Stimulated activated naive CD8-positive, alpha-beta T cell treated with anti-CD3 and anti-CD28 coated beads, Interleukin-15, amount 100 ng/mL, for 72 hours (primary cell): ENCODE results near the gene CAPZA1.

ENCODE experiments used
- ATAC-seq: fragments of 150-1000 bp; cut with Tn5 transposase; 2 replicates; pipeline ENCODE4 v1.10.0; 2021; ENCODE audit warnings: mild to moderate bottlenecking, moderate library complexity
- DNase-seq, 2 donors: peaks; one replicate each; pipeline ENCODE4 v3.0.0; 2021 to 2022
- H3K27ac Mint-ChIP-seq, 2 donors: one replicate each; pipeline ENCODE4 v1.8.0; 2022; ENCODE audit warnings: mild to moderate bottlenecking in 2 of 2, mixed read lengths in 2 of 2, moderate library complexity in 2 of 2
- H3K27me3 Mint-ChIP-seq: one replicate; pipeline ENCODE4 v1.8.0; 2022; ENCODE audit warnings: mixed read lengths
- H3K4me1 Mint-ChIP-seq: one replicate; pipeline ENCODE4 v1.8.0; 2022; ENCODE audit warnings: mild to moderate bottlenecking, mixed read lengths
- H3K4me3 Mint-ChIP-seq, 2 donors: one replicate each; pipeline ENCODE4 v1.8.0; 2022; ENCODE audit warnings: mild to moderate bottlenecking in 2 of 2, mixed read lengths in 2 of 2, moderate library complexity in 1 of 2
- H3K9me3 Mint-ChIP-seq, 2 donors: one replicate each; pipeline ENCODE4 v1.8.0; 2022; ENCODE audit warnings: mixed read lengths in 2 of 2

The CAPZA1 gene

DNA sequence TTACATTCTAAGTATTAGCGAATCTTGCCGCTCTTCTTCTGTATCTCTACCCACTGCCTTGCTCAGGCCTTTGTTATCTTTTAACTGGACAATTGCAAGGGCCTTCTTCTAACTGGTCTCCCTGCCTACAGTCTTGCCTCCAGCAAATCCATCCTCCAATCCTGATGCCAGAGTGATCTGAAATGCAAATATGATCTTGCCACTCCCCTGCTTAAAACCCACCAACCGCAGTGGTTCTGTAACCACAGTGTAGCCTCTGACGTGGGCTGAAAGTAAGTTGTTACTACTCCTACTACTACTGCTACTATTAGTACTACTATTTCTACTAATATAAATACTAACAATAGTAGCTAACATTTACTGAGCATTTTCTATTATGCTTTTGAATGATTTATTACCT is 67.2 kb downstream of the CAPZA1 start:
- H3K4me3 Mint-ChIP-seq = no peak overlapping the region
- H3K4me1 Mint-ChIP-seq = peaks cover 7% of the 10 kb centered on the region
- H3K27ac Mint-ChIP-seq = peak overlapping the region in 1 of 2 donors; percentile 74
- no peaks in the 10 kb centered on the region for H3K27me3 Mint-ChIP-seq
- DNase-seq (no peak), ATAC-seq (no peak)
- H3K9me3 Mint-ChIP-seq = no peaks in the 10 kb centered on the region

- DNase-seq (no peak), ATAC-seq (no peak)
- Mint-ChIP-seq H3K4me3 (no peak overlapping the region), H3K27me3 (no peaks in the 10 kb centered on the region), H3K27ac (no peak overlapping the region), H3K9me3 (no peaks in the 10 kb centered on the region), H3K4me1 (peaks cover 7% of the 10 kb centered on the region)
Measured at GRCh38 chr1:112687361-112687760, 67.7 kb downstream of the CAPZA1 start.

DNA sequence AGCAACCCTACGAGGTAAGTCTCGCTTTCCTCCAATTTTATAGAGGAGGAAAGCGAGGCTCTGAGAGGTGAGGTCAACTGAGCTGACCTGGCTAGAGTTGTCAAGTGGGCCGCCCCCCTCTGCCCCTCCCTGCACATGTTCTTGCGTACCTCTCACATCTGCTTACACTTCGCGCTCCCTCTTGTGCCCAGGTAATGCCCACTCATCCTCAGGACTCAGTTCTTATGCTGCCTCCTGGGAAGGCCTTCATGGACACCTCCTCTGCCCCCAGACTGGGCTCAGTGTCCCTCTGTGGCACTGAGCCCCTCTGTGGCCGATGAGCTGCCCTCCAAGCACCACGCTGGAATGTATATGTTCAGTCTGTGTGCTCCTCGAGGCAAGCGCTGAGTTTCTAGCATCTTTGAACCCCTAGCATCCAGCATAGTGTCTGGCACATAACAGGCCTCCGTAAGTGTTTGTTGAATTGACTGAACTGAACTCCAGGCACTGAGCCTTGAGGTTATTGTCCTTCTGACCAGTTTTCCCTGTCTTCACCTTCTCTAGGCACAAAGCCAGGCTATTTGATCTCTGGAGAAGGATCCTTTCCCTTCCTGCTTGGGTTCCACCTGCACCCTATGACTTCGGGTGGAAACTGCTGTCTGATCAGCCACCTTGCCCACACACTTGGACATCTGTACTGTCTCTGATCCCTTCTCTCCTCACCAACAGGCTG is 68.3 kb downstream of the CAPZA1 start:
- ATAC-seq (no peak), DNase-seq (no peak)
- Mint-ChIP-seq H3K9me3 (no peaks in the 10 kb centered on the region), H3K27me3 (no peaks in the 10 kb centered on the region), H3K4me3 (no peak overlapping the region), H3K4me1 (peaks cover 7% of the 10 kb centered on the region), H3K27ac (peak overlapping the region; percentile 35 to 93)

GRCh38 chr1:112688781-112689193 is 69.2 kb downstream of the CAPZA1 start:
- H3K27me3 Mint-ChIP-seq = no peaks in the 10 kb centered on the region
- H3K27ac Mint-ChIP-seq = no peak overlapping the region
- ATAC-seq (no peak), DNase-seq (no peak)
- no peak overlapping the region for H3K4me3 Mint-ChIP-seq
- no peaks in the 10 kb centered on the region for H3K9me3 Mint-ChIP-seq
- H3K4me1 Mint-ChIP-seq = peaks cover 7% of the 10 kb centered on the region

DNA sequence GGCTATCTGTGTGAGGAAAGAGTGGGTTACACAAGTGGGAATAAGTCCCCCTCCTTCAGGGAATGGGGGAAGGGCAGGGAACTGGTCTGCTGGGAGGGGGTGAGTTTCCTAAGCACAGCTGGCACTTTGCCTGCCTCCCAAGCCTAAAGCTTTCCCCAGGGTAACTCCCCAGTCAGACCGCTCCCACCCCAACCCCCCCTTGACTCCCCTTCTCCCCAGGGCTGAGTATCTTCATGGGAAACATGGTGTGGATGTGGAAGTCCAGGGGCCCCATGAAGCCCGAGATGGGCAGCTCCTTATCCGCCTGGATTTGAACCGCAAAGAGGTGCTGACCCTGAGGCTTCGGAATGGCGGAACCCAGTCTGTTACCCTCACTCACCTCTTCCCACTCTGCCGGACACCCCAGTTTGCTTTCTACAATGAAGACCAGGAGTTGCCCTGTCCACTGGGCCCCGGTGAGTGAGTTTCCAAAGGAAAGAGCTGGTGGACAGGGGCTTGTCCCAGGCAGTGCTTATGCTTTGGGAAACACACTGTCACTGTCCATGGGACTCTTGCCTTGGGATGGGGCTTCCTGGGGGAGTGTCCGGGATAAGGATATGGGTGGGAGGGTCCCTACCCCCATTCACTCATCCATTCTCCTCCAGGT is 69.7 kb downstream of the CAPZA1 start:
- H3K4me1 Mint-ChIP-seq = peaks cover 7% of the 10 kb centered on the region
- H3K9me3 Mint-ChIP-seq = no peaks in the 10 kb centered on the region
- no peak overlapping the region for H3K4me3 Mint-ChIP-seq
- no peak overlapping the region for H3K27ac Mint-ChIP-seq
- DNase-seq = no peak
- no peak for ATAC-seq
- H3K27me3 Mint-ChIP-seq = no peaks in the 10 kb centered on the region

DNA sequence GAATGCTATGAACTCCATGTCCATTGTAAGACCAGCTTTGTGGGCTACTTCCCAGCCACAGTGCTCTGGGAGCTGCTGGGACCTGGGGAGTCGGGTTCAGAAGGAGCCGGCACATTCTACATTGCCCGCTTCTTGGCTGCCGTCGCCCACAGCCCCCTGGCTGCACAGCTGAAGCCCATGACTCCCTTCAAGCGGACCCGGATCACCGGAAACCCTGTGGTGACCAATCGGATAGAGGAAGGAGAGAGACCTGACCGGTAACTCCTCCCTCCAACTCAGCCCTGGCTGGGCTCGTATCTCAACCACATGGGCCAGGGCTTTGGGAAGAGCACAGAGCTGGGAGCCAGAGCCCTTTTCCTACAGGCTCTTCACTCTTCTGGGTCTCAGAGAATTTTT is 70.2 kb downstream of the CAPZA1 start:
- Mint-ChIP-seq H3K4me3 (no peak overlapping the region), H3K27ac (no peak overlapping the region), H3K27me3 (no peaks in the 10 kb centered on the region), H3K9me3 (no peaks in the 10 kb centered on the region), H3K4me1 (peaks cover 7% of the 10 kb centered on the region)
- no peak for DNase-seq
- ATAC-seq = no peak

DNA sequence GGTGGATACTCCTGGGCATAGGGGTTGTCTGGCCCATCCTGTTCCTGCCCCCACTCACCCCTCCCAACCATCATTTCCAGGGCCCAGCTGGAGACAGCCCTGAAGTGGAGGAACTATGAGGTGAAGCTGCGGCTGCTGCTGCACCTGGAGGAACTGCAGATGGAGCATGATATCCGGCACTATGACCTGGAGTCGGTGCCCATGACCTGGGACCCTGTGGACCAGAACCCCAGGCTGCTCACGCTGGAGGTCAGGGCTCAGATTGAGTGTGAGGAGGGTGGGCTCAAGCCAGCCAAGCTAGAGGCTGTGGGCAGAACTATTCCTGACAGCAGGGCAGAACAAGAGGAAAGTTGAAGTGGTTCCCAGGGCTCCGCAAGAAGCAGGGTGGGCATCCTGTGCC is 73.0 kb downstream of the CAPZA1 start:
- Mint-ChIP-seq H3K27me3 (no peaks in the 10 kb centered on the region), H3K4me1 (peaks cover 3% of the 10 kb centered on the region), H3K4me3 (no peak overlapping the region), H3K9me3 (no peaks in the 10 kb centered on the region), H3K27ac (no peak overlapping the region)
- no peak for ATAC-seq
- DNase-seq = no peak

DNA sequence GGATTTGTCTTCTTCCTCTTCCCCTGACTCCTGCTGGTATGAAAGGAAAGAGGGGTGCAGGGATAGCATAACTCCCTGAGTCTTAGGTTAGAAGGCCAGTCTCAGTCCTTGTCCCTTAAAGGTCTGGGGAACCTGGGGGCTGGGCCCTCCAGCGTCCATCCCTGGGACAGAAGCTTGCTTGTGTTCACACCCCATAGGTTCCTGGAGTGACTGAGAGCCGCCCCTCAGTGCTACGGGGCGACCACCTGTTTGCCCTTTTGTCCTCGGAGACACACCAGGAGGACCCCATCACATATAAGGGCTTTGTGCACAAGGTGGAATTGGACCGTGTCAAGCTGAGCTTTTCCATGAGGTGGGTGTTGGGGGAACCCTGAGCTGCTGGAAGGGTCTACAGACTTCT is 74.2 kb downstream of the CAPZA1 start:
- Mint-ChIP-seq H3K27me3 (no peaks in the 10 kb centered on the region), H3K4me1 (no peaks in the 10 kb centered on the region), H3K9me3 (no peaks in the 10 kb centered on the region), H3K27ac (no peak overlapping the region), H3K4me3 (no peak overlapping the region)
- DNase-seq (no peak), ATAC-seq (no peak)

GRCh38 chr1:112694363-112694929 is 74.8 kb downstream of the CAPZA1 start:
- ATAC-seq (no peak), DNase-seq (no peak)
- Mint-ChIP-seq H3K9me3 (no peaks in the 10 kb centered on the region), H3K27me3 (no peaks in the 10 kb centered on the region), H3K27ac (no peak overlapping the region), H3K4me3 (no peak overlapping the region), H3K4me1 (peaks cover 4% of the 10 kb centered on the region)

- no peaks in the 10 kb centered on the region for H3K9me3 Mint-ChIP-seq
- no peak overlapping the region for H3K4me3 Mint-ChIP-seq
- H3K27ac Mint-ChIP-seq = no peak overlapping the region
- peaks cover 12% of the 10 kb centered on the region for H3K4me1 Mint-ChIP-seq
- no peaks in the 10 kb centered on the region for H3K27me3 Mint-ChIP-seq
- no peak for ATAC-seq
- no peak for DNase-seq
Measured at GRCh38 chr1:112695276-112695675, 75.6 kb downstream of the CAPZA1 start.

- ATAC-seq (no peak), DNase-seq (no peak)
- Mint-ChIP-seq H3K27me3 (no peaks in the 10 kb centered on the region), H3K4me3 (no peak overlapping the region), H3K9me3 (no peaks in the 10 kb centered on the region), H3K27ac (no peak overlapping the region), H3K4me1 (peaks cover 27% of the 10 kb centered on the region)
Measured at GRCh38 chr1:112696578-112697314, 77.1 kb downstream of the CAPZA1 start.

GRCh38 chr1:112697781-112698201 is 78.2 kb downstream of the CAPZA1 start:
- Mint-ChIP-seq H3K27me3 (no peaks in the 10 kb centered on the region), H3K4me1 (peaks cover 37% of the 10 kb centered on the region), H3K27ac (no peak overlapping the region), H3K4me3 (no peak overlapping the region), H3K9me3 (no peaks in the 10 kb centered on the region)
- DNase-seq (no peak), ATAC-seq (no peak)

DNA sequence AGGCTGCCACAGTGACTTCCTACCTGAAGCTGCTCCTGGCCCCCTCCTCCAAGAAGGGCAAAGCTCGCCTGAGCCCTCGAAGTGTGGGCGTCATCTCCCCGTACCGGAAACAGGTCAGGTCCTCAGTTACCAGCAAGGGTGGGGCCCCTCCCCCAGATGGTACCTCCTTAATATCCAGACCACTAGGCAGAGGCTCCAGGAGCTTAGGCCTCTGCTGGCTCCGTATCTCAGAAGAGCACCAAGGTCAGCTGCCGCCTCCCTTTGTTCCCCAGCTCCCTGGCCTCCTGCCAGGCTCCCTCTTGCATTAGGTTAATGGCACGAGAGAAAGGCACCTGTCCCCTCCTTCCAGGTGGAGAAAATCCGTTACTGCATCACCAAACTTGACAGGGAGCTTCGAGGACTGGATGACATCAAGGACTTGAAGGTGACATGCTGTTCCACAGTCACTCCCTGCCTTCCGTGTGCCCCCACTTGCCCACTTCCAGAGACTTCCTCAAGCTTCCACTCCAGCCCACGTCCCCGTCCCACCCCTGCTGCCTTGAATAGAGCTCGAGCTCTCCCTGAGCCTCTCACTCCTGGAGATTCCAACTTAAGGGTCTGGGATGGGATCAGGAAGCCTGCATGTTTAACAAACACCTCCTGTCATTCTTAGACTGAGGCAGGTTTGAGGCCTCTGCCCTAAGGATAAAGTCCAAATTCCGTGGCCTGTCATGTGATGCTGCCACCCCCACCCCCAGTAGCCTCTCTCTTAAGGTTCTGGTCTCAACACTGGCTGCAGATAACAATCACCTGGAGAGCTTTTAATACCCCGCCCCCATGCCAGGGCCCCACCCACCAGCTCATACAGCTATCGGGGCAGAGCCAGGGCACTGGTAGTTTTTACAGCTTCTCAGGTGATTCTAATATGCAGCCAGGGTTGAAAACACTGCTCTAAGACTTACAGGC is 79.0 kb downstream of the CAPZA1 start:
- Mint-ChIP-seq H3K27me3 (no peaks in the 10 kb centered on the region), H3K9me3 (no peaks in the 10 kb centered on the region), H3K27ac (no peak overlapping the region), H3K4me3 (no peak overlapping the region), H3K4me1 (peaks cover 46% of the 10 kb centered on the region)
- DNase-seq (no peak), ATAC-seq (no peak)

DNA sequence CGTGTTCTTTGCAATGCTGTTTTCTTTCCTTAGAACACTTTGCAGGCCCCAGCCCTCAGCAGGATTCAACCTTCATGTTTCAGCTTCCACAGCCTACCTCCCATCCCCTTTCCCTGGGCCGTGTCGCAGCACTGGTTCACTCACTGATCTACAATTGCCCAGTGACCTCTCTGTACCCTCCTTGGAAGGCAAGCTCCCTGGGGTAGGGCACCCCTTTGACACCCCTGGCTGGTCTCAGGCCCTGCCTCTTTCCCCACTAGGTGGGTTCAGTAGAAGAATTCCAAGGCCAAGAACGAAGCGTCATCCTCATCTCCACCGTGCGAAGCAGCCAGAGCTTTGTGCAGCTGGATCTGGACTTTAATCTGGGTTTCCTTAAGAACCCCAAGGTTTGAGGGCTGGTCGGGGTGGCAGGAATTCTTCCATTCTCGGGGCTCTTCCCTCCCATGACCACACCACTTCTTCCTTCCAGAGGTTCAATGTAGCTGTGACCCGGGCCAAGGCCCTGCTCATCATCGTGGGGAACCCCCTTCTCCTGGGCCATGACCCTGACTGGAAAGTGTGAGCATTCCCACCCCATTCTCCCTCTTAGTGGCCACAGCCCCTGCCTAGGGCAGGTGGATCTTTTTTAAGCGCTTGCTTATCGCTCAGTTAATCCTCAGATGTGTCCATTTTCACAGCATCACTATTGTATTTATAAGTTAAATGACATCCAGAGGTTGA is 80.0 kb downstream of the CAPZA1 start:
- H3K9me3 Mint-ChIP-seq = no peaks in the 10 kb centered on the region
- no peak for ATAC-seq
- peak overlapping the region; percentile 45 to 84 for H3K27ac Mint-ChIP-seq
- peak overlapping the region in 1 of 2 donors; percentile 44 for H3K4me3 Mint-ChIP-seq
- peaks cover 55% of the 10 kb centered on the region for H3K4me1 Mint-ChIP-seq
- no peak for DNase-seq
- H3K27me3 Mint-ChIP-seq = no peaks in the 10 kb centered on the region
